NCI-H1930 (cell line): ENCODE measurements around the gene CBX3.
"Not testable (repeated sequence)": the region's sequence is repeated elsewhere in the genome, so short reads cannot be mapped to it uniquely, and the experiment has no call there.

ENCODE experiments used
- DNase-seq, 2 experiments: peaks; one replicate each; lab custom pipeline; 2025; lab: John Stamatoyannopoulos, UW

The CBX3 gene

GRCh38 chr7:26201247-26202018 lies at the start of gene CBX3:
TSS of gene CBX3 (plus strand) at chr7:26201745. CDS start at chr7:26202999, 1,254 bp downstream.
- peak; percentile 85 to 87 for DNase-seq

- DNase-seq, result peak; percentile 70 to 83
Observed at GRCh38 chr7:26151953-26152781, 49.4 kb upstream of the CBX3 start, which contains the start of gene NFE2L3. TSS of gene NFE2L3 (plus strand) at chr7:26152198. CDS start at chr7:26152499, 301 bp downstream.

GRCh38 chr7:26152782-26153240 lies 48.7 kb upstream of the CBX3 start:
- DNase-seq, result not testable (repeated sequence)

- DNase-seq, result no peak
Observed at GRCh38 chr7:26153241-26153822, 48.2 kb upstream of the CBX3 start.

GRCh38 chr7:26153823-26154783 lies 47.4 kb upstream of the CBX3 start:
- no peak for DNase-seq

- no peak for DNase-seq
Observed at GRCh38 chr7:26155531-26156375, 45.8 kb upstream of the CBX3 start.

- DNase-seq, result no peak
Observed at GRCh38 chr7:26156451-26157420, 44.8 kb upstream of the CBX3 start.

GRCh38 chr7:26157520-26158105 lies 43.9 kb upstream of the CBX3 start:
- DNase-seq, result no peak

- DNase-seq, result no peak
Observed at GRCh38 chr7:26159243-26159642, 42.3 kb upstream of the CBX3 start.

- no peak for DNase-seq
Observed at GRCh38 chr7:26160896-26161295, 40.6 kb upstream of the CBX3 start.

- DNase-seq, result no peak
Observed at GRCh38 chr7:26162431-26162830, 39.1 kb upstream of the CBX3 start.

GRCh38 chr7:26163804-26164203 lies 37.7 kb upstream of the CBX3 start:
- DNase-seq, result not testable (repeated sequence)

- no peak for DNase-seq
Observed at GRCh38 chr7:26165950-26166683, 35.4 kb upstream of the CBX3 start.

GRCh38 chr7:26166684-26167266 lies 34.8 kb upstream of the CBX3 start:
- DNase-seq, result no peak

GRCh38 chr7:26167303-26167934 lies 34.1 kb upstream of the CBX3 start:
- no peak for DNase-seq

GRCh38 chr7:26168458-26169023 lies 33.0 kb upstream of the CBX3 start:
- no peak for DNase-seq

GRCh38 chr7:26169271-26169670 lies 32.3 kb upstream of the CBX3 start:
- DNase-seq, result no peak
